Measurements from ENCODE around the gene XIRP2. TPM values are rescaled to one million over a fixed set of nuclear protein-coding genes. Genes with fewer than 3 reads are reported as not detected.

XIRP2 gene
- total RNA-seq, 2 donors from 2014 or later = 0.06 to 3.1 TPM

GRCh38 chr2:167110345-167110744 is 222.1 kb downstream of the XIRP2 start:
- Histone ChIP-seq H3K27ac (no peak overlapping the region), H3K4me1 (replicated peaks) (no peaks in the 10 kb centered on the region), H3K4me3 (no peak overlapping the region), H3K27me3 (replicated peaks; ENCODE audit: insufficient read depth) (no peaks in the 10 kb centered on the region), H3K36me3 (no peaks in the 10 kb centered on the region), H3K9me3 (no peaks in the 10 kb centered on the region)
- intact Hi-C loops (cut with DNase I) = no loop called here
- no peak for DNase-seq (ENCODE audit: low spot score)
- TF ChIP-seq, protein P1, sequence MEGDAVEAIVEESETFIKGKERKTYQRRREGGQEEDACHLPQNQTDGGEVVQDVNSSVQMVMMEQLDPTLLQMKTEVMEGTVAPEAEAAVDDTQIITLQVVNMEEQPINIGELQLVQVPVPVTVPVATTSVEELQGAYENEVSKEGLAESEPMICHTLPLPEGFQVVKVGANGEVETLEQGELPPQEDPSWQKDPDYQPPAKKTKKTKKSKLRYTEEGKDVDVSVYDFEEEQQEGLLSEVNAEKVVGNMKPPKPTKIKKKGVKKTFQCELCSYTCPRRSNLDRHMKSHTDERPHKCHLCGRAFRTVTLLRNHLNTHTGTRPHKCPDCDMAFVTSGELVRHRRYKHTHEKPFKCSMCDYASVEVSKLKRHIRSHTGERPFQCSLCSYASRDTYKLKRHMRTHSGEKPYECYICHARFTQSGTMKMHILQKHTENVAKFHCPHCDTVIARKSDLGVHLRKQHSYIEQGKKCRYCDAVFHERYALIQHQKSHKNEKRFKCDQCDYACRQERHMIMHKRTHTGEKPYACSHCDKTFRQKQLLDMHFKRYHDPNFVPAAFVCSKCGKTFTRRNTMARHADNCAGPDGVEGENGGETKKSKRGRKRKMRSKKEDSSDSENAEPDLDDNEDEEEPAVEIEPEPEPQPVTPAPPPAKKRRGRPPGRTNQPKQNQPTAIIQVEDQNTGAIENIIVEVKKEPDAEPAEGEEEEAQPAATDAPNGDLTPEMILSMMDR (IDR thresholded peaks at IDR 0.05) = no peak
- TF ChIP-seq POLR2AphosphoS5 (IDR thresholded peaks at IDR 0.05) = no peak
- TF ChIP-seq POLR2A (IDR thresholded peaks at IDR 0.05) = no peak

GRCh38 chr2:167114018-167114417 is 225.7 kb downstream of the XIRP2 start:
- no peak overlapping the region for H3K27ac ChIP-seq
- no peaks in the 10 kb centered on the region for H3K9me3 ChIP-seq
- no peaks in the 10 kb centered on the region for H3K4me1 ChIP-seq (replicated peaks)
- WGBS = 88% methylated on average over 4 of the region's 4 CpGs
- TF ChIP-seq POLR2AphosphoS5 (IDR thresholded peaks at IDR 0.05) (no peak), POLR2A (IDR thresholded peaks at IDR 0.05) (no peak)
- TF ChIP-seq, protein P1 (IDR thresholded peaks at IDR 0.05) = no peak
- no peak for DNase-seq (ENCODE audit: low spot score)
- no peak overlapping the region for H3K4me3 ChIP-seq
- no peaks in the 10 kb centered on the region for H3K27me3 ChIP-seq (replicated peaks; ENCODE audit: insufficient read depth)
- no peaks in the 10 kb centered on the region for H3K36me3 ChIP-seq
- intact Hi-C loops (cut with DNase I) = no loop called here

- Histone ChIP-seq H3K27ac (no peak overlapping the region), H3K9me3 (no peaks in the 10 kb centered on the region), H3K27me3 (replicated peaks; ENCODE audit: insufficient read depth) (no peaks in the 10 kb centered on the region), H3K4me1 (replicated peaks) (no peaks in the 10 kb centered on the region), H3K4me3 (no peak overlapping the region), H3K36me3 (no peaks in the 10 kb centered on the region)
- intact Hi-C loops (cut with DNase I) = no loop called here
- TF ChIP-seq POLR2A (IDR thresholded peaks at IDR 0.05) (no peak), POLR2AphosphoS5 (IDR thresholded peaks at IDR 0.05) (no peak)
- TF ChIP-seq, protein P1 (IDR thresholded peaks at IDR 0.05) = no peak
- DNase-seq (ENCODE audit: low spot score) = no peak
These were observed 227.3 kb downstream of the XIRP2 start for GRCh38 chr2:167115541-167115940.

- Histone ChIP-seq H3K9me3 (no peaks in the 10 kb centered on the region), H3K27me3 (replicated peaks; ENCODE audit: insufficient read depth) (no peaks in the 10 kb centered on the region), H3K4me1 (replicated peaks) (no peaks in the 10 kb centered on the region), H3K27ac (no peak overlapping the region), H3K4me3 (no peak overlapping the region), H3K36me3 (no peaks in the 10 kb centered on the region)
- TF ChIP-seq, protein P1 (IDR thresholded peaks at IDR 0.05) = no peak
- TF ChIP-seq POLR2A (IDR thresholded peaks at IDR 0.05) = no peak
- no peak for TF ChIP-seq POLR2AphosphoS5 (IDR thresholded peaks at IDR 0.05)
- 58% methylated on average over 2 of the region's 2 CpGs for WGBS
- DNase-seq (ENCODE audit: low spot score) = no peak
- intact Hi-C loops (cut with DNase I) = no loop called here
These were observed 234.1 kb downstream of the XIRP2 start for GRCh38 chr2:167122389-167122788.

DNA sequence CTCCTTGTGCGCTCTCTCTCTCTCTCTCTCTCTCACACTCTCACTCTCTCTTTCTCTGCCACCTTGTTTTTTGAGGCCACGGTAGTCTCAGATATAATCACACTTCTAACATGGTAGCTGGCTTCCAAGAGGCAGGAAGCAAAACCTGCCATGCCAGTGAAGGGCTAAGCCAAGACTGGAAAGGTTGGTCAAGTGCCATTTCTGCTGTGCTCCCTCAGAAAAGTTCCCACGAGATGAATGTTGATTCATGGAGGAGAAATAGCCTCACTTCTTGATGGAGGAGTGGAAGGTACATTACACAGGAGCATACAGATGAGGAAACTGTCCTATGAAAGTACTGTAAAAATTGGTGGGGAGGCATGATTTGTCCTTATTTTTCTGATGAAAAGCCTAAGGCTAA is 237.9 kb downstream of the XIRP2 start:
- TF ChIP-seq POLR2A (IDR thresholded peaks at IDR 0.05) = no peak

More for the DNA sequence above, 237.9 kb downstream of the XIRP2 start:
- DNase-seq (ENCODE audit: low spot score) = no peak
- Histone ChIP-seq H3K4me1 (replicated peaks) (no peaks in the 10 kb centered on the region), H3K4me3 (no peak overlapping the region), H3K9me3 (no peaks in the 10 kb centered on the region), H3K36me3 (no peaks in the 10 kb centered on the region), H3K27ac (no peak overlapping the region), H3K27me3 (replicated peaks; ENCODE audit: insufficient read depth) (no peaks in the 10 kb centered on the region)
- WGBS = 68% methylated on average over 3 of the region's 3 CpGs
- intact Hi-C loops (cut with DNase I) = no loop called here

All from prostate gland (tissue), 2 donors.